ENCODE data around the gene ARL8A. TPM values are rescaled to one million over a fixed set of nuclear protein-coding genes. Genes with fewer than 3 reads are reported as not detected.
"Not testable (repeated sequence)": the region's sequence is repeated elsewhere in the genome, so short reads cannot be mapped to it uniquely, and the experiment has no call there.

ARL8A gene
- total and polyA plus RNA-seq, 2 experiments from 2014 or later, result 30.3 to 32.7 TPM

- not testable (repeated sequence) for H3K4me2 ChIP-seq; H3K79me2 ChIP-seq (replicated peaks; ENCODE audit: insufficient read depth); H3K27ac Mint-ChIP-seq; H3K27me3 ChIP-seq (ENCODE audit: insufficient read depth); H3K9me3 Mint-ChIP-seq; H3K4me3 ChIP-seq; H3K36me3 ChIP-seq (ENCODE audit: insufficient read depth); H3K27me3 Mint-ChIP-seq (ENCODE audit: insufficient read depth, low read depth, poor library complexity); DNase-seq (ENCODE audit: low spot score); ATAC-seq; H3F3A ChIP-seq (replicated peaks; ENCODE audit: low read depth); H3K4me3 Mint-ChIP-seq; H3K27ac ChIP-seq (ENCODE audit: low read depth); H3K36me3 Mint-ChIP-seq (ENCODE audit: low read depth); H2AFZ ChIP-seq; H4K20me1 ChIP-seq (replicated peaks; ENCODE audit: insufficient read depth); H3K9me2 ChIP-seq (ENCODE audit: insufficient read depth)
- peaks cover 10% of the 10 kb centered on the region; the same call in 1 of the 2 replicates for H3K4me1 ChIP-seq (ENCODE audit: insufficient read depth)
- H3K4me1 Mint-ChIP-seq, result peaks cover 31% of the 10 kb centered on the region
Observed at GRCh38 chr1:202111589-202111988, 32.9 kb downstream of the ARL8A start.

DNA sequence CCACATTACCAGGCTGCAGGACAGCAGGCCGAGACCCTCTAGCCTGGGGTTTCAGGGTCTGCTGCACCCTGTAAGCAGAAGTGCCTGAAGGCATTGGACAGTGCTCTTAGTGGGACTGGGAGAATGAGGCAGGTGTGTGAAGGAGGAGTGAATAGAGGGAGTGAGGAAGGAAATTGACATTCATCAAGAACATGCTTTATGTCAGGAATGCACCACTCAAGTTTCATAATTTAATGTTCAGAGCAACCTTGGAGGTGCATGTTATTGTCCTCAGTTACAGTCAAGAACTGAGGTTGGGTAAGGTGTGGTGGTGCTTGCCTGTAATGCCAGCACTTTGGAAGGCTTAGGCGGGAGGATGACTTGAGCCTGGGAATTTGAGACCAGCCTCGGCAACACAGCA lies 33.6 kb downstream of the ARL8A start:
- no peaks in the 10 kb centered on the region for H3K9me3 Mint-ChIP-seq
- H3K79me2 ChIP-seq (replicated peaks; ENCODE audit: insufficient read depth), result no peaks in the 10 kb centered on the region
- H3K27ac ChIP-seq (ENCODE audit: low read depth), result no peak overlapping the region
- no peaks in the 10 kb centered on the region for H3F3A ChIP-seq (replicated peaks; ENCODE audit: low read depth)
- no peaks in the 10 kb centered on the region for H4K20me1 ChIP-seq (replicated peaks; ENCODE audit: insufficient read depth)
- H3K4me3 Mint-ChIP-seq, result no peak overlapping the region
- no peaks in the 10 kb centered on the region for H3K36me3 Mint-ChIP-seq (ENCODE audit: low read depth)
- no peak overlapping the region for H3K27ac Mint-ChIP-seq
- H3K9me2 ChIP-seq (ENCODE audit: insufficient read depth), result no peaks in the 10 kb centered on the region
- H3K4me2 ChIP-seq, result no peak overlapping the region
- H3K4me1 ChIP-seq (ENCODE audit: insufficient read depth), result peaks cover 16% of the 10 kb centered on the region; the same call in 1 of the 2 replicates
- H3K27me3 ChIP-seq (ENCODE audit: insufficient read depth), result no peaks in the 10 kb centered on the region
- ATAC-seq (no peak), DNase-seq (ENCODE audit: low spot score) (no peak)
- peaks cover 35% of the 10 kb centered on the region for H3K4me1 Mint-ChIP-seq
- no peak for TF ChIP-seq EZH2 (IDR thresholded peaks at IDR 0.05; ENCODE audit: low read depth, unreplicated experiment)
- TF ChIP-seq, protein P1, sequence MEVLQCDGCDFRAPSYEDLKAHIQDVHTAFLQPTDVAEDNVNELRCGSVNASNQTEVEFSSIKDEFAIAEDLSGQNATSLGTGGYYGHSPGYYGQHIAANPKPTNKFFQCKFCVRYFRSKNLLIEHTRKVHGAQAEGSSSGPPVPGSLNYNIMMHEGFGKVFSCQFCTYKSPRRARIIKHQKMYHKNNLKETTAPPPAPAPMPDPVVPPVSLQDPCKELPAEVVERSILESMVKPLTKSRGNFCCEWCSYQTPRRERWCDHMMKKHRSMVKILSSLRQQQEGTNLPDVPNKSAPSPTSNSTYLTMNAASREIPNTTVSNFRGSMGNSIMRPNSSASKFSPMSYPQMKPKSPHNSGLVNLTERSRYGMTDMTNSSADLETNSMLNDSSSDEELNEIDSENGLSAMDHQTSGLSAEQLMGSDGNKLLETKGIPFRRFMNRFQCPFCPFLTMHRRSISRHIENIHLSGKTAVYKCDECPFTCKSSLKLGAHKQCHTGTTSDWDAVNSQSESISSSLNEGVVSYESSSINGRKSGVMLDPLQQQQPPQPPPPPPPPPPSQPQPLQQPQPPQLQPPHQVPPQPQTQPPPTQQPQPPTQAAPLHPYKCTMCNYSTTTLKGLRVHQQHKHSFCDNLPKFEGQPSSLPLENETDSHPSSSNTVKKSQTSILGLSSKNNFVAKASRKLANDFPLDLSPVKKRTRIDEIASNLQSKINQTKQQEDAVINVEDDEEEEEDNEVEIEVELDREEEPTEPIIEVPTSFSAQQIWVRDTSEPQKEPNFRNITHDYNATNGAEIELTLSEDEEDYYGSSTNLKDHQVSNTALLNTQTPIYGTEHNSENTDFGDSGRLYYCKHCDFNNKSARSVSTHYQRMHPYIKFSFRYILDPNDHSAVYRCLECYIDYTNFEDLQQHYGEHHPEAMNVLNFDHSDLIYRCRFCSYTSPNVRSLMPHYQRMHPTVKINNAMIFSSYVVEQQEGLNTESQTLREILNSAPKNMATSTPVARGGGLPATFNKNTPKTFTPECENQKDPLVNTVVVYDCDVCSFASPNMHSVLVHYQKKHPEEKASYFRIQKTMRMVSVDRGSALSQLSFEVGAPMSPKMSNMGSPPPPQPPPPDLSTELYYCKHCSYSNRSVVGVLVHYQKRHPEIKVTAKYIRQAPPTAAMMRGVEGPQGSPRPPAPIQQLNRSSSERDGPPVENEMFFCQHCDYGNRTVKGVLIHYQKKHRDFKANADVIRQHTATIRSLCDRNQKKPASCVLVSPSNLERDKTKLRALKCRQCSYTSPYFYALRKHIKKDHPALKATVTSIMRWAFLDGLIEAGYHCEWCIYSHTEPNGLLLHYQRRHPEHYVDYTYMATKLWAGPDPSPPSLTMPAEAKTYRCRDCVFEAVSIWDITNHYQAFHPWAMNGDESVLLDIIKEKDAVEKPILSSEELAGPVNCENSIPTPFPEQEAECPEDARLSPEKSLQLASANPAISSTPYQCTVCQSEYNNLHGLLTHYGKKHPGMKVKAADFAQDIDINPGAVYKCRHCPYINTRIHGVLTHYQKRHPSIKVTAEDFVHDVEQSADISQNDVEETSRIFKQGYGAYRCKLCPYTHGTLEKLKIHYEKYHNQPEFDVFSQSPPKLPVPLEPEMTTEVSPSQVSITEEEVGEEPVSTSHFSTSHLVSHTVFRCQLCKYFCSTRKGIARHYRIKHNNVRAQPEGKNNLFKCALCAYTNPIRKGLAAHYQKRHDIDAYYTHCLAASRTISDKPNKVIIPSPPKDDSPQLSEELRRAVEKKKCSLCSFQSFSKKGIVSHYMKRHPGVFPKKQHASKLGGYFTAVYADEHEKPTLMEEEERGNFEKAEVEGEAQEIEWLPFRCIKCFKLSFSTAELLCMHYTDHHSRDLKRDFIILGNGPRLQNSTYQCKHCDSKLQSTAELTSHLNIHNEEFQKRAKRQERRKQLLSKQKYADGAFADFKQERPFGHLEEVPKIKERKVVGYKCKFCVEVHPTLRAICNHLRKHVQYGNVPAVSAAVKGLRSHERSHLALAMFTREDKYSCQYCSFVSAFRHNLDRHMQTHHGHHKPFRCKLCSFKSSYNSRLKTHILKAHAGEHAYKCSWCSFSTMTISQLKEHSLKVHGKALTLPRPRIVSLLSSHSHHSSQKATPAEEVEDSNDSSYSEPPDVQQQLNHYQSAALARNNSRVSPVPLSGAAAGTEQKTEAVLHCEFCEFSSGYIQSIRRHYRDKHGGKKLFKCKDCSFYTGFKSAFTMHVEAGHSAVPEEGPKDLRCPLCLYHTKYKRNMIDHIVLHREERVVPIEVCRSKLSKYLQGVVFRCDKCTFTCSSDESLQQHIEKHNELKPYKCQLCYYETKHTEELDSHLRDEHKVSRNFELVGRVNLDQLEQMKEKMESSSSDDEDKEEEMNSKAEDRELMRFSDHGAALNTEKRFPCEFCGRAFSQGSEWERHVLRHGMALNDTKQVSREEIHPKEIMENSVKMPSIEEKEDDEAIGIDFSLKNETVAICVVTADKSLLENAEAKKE (CRISPR knock-in tag; IDR thresholded peaks at IDR 0.05), result no peak
- no peak for TF ChIP-seq NANOG (IDR thresholded peaks at IDR 0.05; ENCODE audit: borderline replicate concordance)
- TF ChIP-seq ZNF331 (CRISPR knock-in tag; IDR thresholded peaks at IDR 0.05; ENCODE audit: low read depth), result no peak
- TF ChIP-seq, protein P2, sequence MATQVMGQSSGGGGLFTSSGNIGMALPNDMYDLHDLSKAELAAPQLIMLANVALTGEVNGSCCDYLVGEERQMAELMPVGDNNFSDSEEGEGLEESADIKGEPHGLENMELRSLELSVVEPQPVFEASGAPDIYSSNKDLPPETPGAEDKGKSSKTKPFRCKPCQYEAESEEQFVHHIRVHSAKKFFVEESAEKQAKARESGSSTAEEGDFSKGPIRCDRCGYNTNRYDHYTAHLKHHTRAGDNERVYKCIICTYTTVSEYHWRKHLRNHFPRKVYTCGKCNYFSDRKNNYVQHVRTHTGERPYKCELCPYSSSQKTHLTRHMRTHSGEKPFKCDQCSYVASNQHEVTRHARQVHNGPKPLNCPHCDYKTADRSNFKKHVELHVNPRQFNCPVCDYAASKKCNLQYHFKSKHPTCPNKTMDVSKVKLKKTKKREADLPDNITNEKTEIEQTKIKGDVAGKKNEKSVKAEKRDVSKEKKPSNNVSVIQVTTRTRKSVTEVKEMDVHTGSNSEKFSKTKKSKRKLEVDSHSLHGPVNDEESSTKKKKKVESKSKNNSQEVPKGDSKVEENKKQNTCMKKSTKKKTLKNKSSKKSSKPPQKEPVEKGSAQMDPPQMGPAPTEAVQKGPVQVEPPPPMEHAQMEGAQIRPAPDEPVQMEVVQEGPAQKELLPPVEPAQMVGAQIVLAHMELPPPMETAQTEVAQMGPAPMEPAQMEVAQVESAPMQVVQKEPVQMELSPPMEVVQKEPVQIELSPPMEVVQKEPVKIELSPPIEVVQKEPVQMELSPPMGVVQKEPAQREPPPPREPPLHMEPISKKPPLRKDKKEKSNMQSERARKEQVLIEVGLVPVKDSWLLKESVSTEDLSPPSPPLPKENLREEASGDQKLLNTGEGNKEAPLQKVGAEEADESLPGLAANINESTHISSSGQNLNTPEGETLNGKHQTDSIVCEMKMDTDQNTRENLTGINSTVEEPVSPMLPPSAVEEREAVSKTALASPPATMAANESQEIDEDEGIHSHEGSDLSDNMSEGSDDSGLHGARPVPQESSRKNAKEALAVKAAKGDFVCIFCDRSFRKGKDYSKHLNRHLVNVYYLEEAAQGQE (IDR thresholded peaks at IDR 0.05; ENCODE audit: unreplicated experiment), result no peak
- TF ChIP-seq JUNB (IDR thresholded peaks at IDR 0.05; ENCODE audit: unreplicated experiment), result no peak
- H2AFZ ChIP-seq, result no peak overlapping the region
- peaks cover 3% of the 10 kb centered on the region for H3K27me3 Mint-ChIP-seq (ENCODE audit: insufficient read depth, low read depth, poor library complexity)
- no peak overlapping the region for H3K4me3 ChIP-seq
- H3K36me3 ChIP-seq (ENCODE audit: insufficient read depth), result no peaks in the 10 kb centered on the region
